Gastrocnemius medialis (tissue), 4 donors: ENCODE results near the gene COL23A1. TPM values are rescaled to one million over a fixed set of nuclear protein-coding genes. Genes with fewer than 3 reads are reported as not detected.

Source experiments
- ATAC-seq, 2 donors: fragments of 150-250 bp; one replicate each; pipeline ENCODE4 v1.9.1; 2016
- DNase-seq, 2 donors: peaks; one replicate each; pipeline ENCODE4 v3.0.0-alpha.2; 2019
- H3K27ac ChIP-seq, 4 donors: fragments of 200-600 bp; sonication (generic); 1 replicate in 1 of 4; 2 replicates in 3 of 4; pipeline ENCODE4 v1.5.1; 2016 to 2018; ENCODE audit warnings: mild to moderate bottlenecking in 2 of 4, moderate library complexity in 1 of 4
- H3K27me3 ChIP-seq, 3 donors: fragments of 200-600 bp; sonication (generic) in 2 of 3; 1 replicate in 1 of 3; 2 replicates in 2 of 3; pipeline versions ENCODE4 v1.5.1 to v1.6.0; 2016 to 2019; ENCODE audit warnings: mild to moderate bottlenecking in 1 of 3, moderate library complexity in 1 of 3
- H3K36me3 ChIP-seq, 2 donors: fragments of 200-600 bp; sonication (generic) in 1 of 2; one replicate each; pipeline ENCODE4 v1.5.1; 2017 to 2018
- H3K4me1 ChIP-seq, 2 donors: fragments of 200-600 bp; sonication (generic) in 1 of 2; one replicate each; pipeline ENCODE4 v1.5.1; 2016 to 2017; ENCODE audit warnings: mild to moderate bottlenecking in 2 of 2
- H3K4me3 ChIP-seq, 4 donors: fragments of 200-600 bp; sonication (generic) in 3 of 4; 1 replicate in 1 of 4; 2 replicates in 3 of 4; pipeline ENCODE4 v1.5.1; 2016 to 2019; ENCODE audit warnings: mild to moderate bottlenecking in 2 of 4
- H3K9me3 ChIP-seq, 3 donors: fragments of 200-600 bp; sonication (generic) in 2 of 3; 1 replicate in 1 of 3; 2 replicates in 2 of 3; pipeline ENCODE4 v1.5.1; 2016 to 2019
- POLR2A ChIP-seq, 2 donors: fragments of 450-650 bp; IDR thresholded peaks; one replicate each; pipeline ENCODE4 v1.6.1; 2017; ENCODE audit warnings: antibody characterized with exemption in 2 of 2, mild to moderate bottlenecking in 2 of 2, moderate library complexity in 2 of 2
- in situ Hi-C, 4 donors: fragments of 200-750 bp; cut with MboI; loops; one replicate each; pipeline versions ENCODE4 v1.15.0 to v1.8.0; 2017; ENCODE audit warnings: low sequenced_read_pairs in 4 of 4
- intact Hi-C: fragments of 100-400 bp; cut with DNase I; formaldehyde crosslinking; loops from one replicate; pipeline ENCODE4 v1.15.1; 2023; ENCODE audit warnings: low total_unique reads
- total RNA-seq, 4 donors: library from RNA; depleted of rRNA; stranded (reverse); fragments of >200 nt; gene quantifications; one replicate each; pipeline versions ENCODE4 v1.1.0 to v1.2.3, GENCODE V29; 2016
- TF ChIP-seq, protein P1 (sequence below), 5 experiments: fragments of 450-650 bp in 3 of 5; fragments of 200-600 bp in 2 of 5; sonication (generic) in 2 of 5; IDR thresholded peaks in 4 of 5; conservative IDR thresholded peaks in 1 of 5; 1 replicate in 4 of 5; 2 replicates in 1 of 5; pipeline ENCODE4 v1.5.1; 2016 to 2019; ENCODE audit warnings: antibody characterized with exemption in 5 of 5, mild to moderate bottlenecking in 3 of 5, moderate library complexity in 3 of 5

COL23A1 gene
- total RNA-seq, 4 donors from 2014 or later = 0.62 to 1.1 (median 0.97) TPM; not detected in 1

DNA sequence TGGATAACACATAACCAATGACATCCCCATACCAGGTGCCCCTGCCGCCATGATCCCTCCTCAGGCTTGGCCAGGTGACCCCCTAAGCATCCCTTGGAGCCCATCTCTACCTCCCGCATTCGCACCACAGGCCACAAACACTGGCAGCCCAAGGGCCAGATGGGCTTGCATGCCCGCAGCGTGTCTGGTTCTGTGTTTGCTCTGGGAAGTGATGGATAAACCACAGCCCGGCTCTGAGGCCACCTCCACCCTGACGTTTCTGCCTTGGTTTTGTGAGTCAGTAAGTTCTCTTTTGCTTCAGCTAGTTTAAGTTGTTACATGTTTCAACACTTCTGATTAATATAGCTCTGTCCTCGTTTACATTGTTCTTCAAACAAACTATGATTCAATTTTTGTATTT is 185.2 kb downstream of the COL23A1 start:
- in situ Hi-C loops (no loop called here), intact Hi-C loops (no loop called here)
- H3K36me3 ChIP-seq = no peaks in the 10 kb centered on the region
- TF ChIP-seq, protein P1, sequence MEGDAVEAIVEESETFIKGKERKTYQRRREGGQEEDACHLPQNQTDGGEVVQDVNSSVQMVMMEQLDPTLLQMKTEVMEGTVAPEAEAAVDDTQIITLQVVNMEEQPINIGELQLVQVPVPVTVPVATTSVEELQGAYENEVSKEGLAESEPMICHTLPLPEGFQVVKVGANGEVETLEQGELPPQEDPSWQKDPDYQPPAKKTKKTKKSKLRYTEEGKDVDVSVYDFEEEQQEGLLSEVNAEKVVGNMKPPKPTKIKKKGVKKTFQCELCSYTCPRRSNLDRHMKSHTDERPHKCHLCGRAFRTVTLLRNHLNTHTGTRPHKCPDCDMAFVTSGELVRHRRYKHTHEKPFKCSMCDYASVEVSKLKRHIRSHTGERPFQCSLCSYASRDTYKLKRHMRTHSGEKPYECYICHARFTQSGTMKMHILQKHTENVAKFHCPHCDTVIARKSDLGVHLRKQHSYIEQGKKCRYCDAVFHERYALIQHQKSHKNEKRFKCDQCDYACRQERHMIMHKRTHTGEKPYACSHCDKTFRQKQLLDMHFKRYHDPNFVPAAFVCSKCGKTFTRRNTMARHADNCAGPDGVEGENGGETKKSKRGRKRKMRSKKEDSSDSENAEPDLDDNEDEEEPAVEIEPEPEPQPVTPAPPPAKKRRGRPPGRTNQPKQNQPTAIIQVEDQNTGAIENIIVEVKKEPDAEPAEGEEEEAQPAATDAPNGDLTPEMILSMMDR (IDR thresholded peaks at IDR 0.05 in 4 of 5, conservative IDR thresholded peaks at IDR 0.05 in 1 of 5) = no peak
- no peak for TF ChIP-seq POLR2A (IDR thresholded peaks at IDR 0.05)
- no peaks in the 10 kb centered on the region for H3K4me1 ChIP-seq
- no peak overlapping the region for H3K4me3 ChIP-seq
- no peaks in the 10 kb centered on the region for H3K27me3 ChIP-seq
- no peak overlapping the region for H3K27ac ChIP-seq
- no peak for ATAC-seq
- H3K9me3 ChIP-seq = no peaks in the 10 kb centered on the region
- DNase-seq = no peak

DNA sequence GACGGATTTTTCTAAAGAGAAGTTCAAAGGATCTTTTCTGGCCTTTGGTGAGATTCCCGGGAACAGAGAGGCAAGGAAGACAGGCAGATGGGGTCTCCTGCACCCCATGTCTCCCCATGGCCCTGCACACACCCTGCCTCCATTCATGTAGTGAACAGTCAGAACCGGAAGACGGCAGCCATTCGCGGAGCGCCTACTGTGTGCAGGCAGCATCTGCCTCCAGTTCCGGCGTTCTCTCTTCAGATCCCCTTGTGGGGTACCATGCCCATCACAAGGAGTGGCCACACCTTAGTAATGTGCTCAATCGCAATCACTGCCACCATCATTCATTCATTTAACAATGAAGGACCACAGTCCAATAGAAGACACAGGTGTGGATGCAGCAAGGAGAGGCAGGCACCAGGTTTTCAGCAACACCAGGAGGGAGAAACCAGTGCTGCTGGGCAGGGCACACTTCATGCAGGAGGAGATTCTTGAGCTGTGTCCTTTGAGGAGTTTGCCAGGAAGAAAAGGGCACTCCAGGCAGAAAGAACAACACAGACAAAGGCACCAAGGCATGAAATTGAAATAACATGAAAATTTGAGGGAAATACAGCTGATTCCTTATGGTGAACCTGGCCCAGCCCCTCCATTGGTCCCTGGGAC is 186.1 kb downstream of the COL23A1 start:
- Histone ChIP-seq H3K9me3 (no peaks in the 10 kb centered on the region), H3K4me3 (no peak overlapping the region), H3K4me1 (no peaks in the 10 kb centered on the region), H3K27ac (no peak overlapping the region), H3K27me3 (no peaks in the 10 kb centered on the region), H3K36me3 (no peaks in the 10 kb centered on the region)
- ATAC-seq = no peak
- no peak for DNase-seq
- intact Hi-C loops (no loop called here), in situ Hi-C loops (no loop called here)
- TF ChIP-seq, protein P1 (IDR thresholded peaks at IDR 0.05 in 4 of 5, conservative IDR thresholded peaks at IDR 0.05 in 1 of 5) = no peak
- no peak for TF ChIP-seq POLR2A (IDR thresholded peaks at IDR 0.05)

DNA sequence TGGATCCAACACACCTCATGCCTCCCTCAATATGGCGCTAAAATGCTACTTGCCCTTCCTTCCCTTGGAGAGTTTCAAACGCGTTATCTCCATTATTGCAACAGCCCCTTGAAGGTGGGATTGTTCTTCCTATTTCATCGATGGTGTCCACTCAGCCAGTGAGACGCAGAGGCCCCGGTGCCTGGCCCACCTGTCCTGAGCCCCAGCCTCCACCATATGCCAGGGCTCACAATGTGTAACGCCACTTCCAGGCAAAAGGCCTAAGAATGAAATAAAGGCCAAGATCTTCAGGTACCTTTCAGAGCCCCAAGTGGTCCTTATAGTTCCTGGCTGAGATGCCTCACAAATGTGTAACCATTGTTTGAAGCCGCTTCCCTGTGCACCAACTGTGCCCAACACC is 186.8 kb downstream of the COL23A1 start:
- no peaks in the 10 kb centered on the region for H3K36me3 ChIP-seq
- H3K27me3 ChIP-seq = no peaks in the 10 kb centered on the region
- ATAC-seq (no peak), DNase-seq (no peak)
- no peaks in the 10 kb centered on the region for H3K4me1 ChIP-seq
- no peak overlapping the region for H3K4me3 ChIP-seq
- intact Hi-C loops (no loop called here), in situ Hi-C loops (no loop called here)
- H3K27ac ChIP-seq = no peak overlapping the region
- no peaks in the 10 kb centered on the region for H3K9me3 ChIP-seq
- TF ChIP-seq, protein P1 (IDR thresholded peaks at IDR 0.05 in 4 of 5, conservative IDR thresholded peaks at IDR 0.05 in 1 of 5) = no peak

DNA sequence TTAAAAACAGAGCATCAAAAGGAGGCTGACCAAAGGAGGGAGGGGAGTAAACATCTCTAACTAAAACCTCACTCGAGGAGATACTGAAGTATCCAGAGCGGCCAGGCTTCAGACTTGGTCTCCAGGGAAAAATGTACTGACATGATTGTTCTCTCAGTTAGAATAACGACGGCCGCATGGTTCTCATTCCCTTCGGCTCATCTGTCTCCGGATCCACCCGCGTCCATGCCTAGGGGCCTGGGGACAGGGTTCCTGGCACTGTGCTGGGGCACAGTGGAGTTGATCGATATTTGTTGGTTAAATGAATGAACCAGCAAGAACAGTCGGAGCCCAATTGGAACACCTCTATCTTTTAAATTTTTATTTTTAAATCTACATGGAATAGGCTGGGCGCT is 190.5 kb downstream of the COL23A1 start:
- intact Hi-C loops = loop anchor here (10.0 kb wide), 1 partner anchor 125 kb away; no protein-coding TSS in a partner anchor
- TF ChIP-seq POLR2A (IDR thresholded peaks at IDR 0.05) = no peak
- TF ChIP-seq, protein P1 (IDR thresholded peaks at IDR 0.05 in 4 of 5, conservative IDR thresholded peaks at IDR 0.05 in 1 of 5) = no peak
- no peak for ATAC-seq
- H3K4me1 ChIP-seq = peaks cover 0 to 6% of the 10 kb centered on the region in 2 donors
- H3K4me3 ChIP-seq = no peak overlapping the region
- DNase-seq = no peak
- H3K36me3 ChIP-seq = no peaks in the 10 kb centered on the region
- no peak overlapping the region for H3K27ac ChIP-seq
- H3K9me3 ChIP-seq = no peaks in the 10 kb centered on the region
- no peaks in the 10 kb centered on the region for H3K27me3 ChIP-seq
- in situ Hi-C loops = no loop called here
